ENCODE data around the gene OPRD1.
"Not testable (repeated sequence)": the region's sequence is repeated elsewhere in the genome, so short reads cannot be mapped to it uniquely, and the experiment has no call there.

OPRD1 gene

GRCh38 chr1:28803051-28803450, 8.9 kb upstream of the OPRD1 start:
- DNase-seq, result peak; percentile 48

- DNase-seq, result no peak
Observed at GRCh38 chr1:28803662-28804061, 8.3 kb upstream of the OPRD1 start.

DNA sequence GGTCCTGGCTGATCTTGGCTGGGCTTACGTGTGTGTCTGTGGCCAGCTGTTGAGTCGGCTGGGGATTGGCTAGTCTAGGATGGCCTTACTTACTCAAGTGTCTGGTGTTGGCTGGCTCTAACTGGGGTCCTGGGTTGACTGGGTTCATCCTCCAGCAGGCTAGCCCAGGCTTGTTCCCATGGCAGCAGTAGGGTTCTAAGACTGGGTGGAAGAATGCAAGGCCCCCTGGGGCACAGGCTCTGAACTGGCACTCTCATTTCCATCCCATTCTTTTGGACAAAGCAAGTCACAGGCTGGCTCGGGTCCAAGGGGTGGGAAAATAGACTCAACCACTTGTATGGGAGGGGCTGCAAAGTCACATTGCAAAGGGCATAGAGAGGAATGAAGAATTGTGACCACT, 7.9 kb upstream of the OPRD1 start:
- no peak for DNase-seq

DNA sequence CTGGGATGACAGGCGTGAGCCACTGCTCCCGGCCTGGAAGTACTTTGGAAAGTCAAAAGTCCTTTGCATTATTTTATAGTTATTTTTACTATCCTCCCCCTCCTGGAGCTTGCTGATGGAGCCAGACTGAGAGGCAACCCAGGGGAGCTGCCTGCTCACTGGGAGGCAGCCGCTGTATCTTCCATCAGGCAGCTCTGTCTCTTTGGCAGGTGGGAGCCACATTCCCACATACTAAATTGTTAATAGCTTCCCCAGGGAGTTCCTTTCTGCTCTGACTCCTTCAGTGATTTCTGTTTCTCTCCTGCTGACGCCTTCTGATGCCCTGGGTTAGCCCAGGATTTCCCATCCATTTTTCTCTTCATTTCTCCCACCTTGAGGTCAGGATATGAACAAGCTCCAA, 4.9 kb upstream of the OPRD1 start:
- no peak for DNase-seq

DNA sequence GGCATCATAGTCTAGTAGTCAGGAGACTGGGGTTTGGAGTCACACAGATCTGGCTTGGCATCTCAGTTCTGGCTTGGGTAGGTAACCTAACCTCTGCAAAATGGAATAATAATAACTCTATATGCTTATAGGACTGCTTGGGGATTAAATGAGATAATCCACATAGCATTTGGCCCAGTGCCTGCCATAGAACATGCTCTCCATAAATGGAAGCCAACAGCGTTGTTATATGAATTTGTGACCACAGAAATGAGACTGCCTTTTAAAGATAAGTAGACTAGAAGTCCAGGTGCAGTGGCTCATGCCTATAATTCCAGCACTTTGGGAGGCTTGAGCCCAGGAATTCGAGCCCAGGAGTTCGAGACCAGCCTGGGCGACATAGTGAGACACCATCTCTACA, 4.0 kb upstream of the OPRD1 start:
- no peak for DNase-seq

DNA sequence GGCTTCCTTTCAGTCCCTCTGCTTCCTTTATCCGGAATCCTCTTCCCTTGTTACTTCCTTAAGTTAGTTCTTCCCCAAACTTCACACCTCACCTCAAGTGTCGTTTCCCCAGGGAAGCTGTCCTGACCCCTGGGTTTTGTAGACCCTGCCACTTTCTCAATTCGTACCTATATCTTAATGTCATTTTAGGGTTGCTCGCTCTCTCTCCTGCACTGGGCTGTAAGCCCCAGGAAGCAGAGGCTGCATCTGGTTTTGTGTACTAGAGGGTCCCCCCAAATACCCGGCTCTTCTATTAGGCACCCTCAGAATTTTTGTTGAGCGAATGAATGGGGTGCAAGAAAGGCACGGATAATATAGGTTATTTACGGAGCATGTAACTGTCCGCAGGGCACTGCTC, 603 bp upstream of the OPRD1 start:
- no peak for DNase-seq

DNA sequence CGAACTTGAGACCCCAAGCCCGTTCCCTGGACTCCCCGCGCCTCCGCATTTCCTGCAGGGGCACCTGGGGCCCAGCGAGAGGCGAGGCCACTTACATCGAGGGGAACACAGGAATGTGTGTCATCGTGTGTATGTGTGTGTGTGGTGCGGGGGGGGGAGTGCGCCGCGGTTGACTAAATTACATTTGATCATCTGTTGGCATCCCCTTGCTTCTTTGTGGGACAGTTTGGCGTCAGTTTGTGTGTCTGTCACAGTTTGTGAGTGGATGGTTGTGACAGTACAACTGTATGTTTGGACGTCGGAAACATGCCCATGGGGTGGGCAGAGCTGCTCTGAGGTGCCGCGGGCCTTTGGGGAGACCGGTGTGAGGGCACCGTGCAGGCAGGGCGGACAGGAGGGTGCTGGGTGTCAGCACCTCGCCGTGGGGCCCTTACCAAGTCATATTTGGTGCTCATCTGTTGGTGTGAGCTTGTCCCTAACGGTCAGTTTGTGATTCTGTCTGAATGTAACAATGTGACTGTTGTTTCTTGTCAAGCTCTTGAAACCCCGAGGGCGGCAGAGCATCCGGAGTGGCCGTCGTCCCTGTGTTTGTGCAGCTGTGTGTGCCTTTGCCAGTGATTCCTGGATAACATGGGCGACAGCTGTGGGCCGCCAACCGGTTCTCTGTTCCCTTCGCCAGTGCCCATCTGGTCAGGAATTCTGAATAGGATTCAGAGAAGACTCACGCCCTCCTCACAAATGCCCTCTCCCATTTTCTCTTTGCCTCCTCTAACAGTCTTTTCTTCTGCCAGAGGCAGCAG, 899 bp downstream of the OPRD1 start:
- DNase-seq, result no peak

- peak; percentile 27 for DNase-seq
Observed at GRCh38 chr1:28813931-28814465, 2.0 kb downstream of the OPRD1 start.

- DNase-seq, result no peak
Observed at GRCh38 chr1:28815533-28816185, 3.7 kb downstream of the OPRD1 start.

- DNase-seq, result no peak
Observed at GRCh38 chr1:28817133-28817532, 5.2 kb downstream of the OPRD1 start.

DNA sequence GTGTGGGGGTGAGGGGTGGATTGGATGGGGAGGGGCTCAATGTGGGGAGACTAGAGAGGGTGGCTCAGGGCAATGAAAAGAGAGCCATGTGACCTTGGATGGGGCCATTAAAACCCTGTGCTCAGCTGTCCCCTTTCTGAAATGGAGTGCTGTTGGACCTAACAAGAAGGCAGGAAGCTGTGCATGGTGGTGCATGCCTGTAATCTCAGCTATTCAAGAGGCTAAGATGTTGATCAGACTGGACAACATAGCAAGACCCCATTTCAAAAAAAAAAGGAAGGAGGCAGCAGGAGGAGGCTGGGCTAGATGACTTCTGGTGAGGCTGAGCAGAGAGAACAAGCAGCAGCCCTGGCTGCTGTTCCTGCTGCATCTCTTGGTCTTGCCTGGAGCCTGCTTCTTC, 7.0 kb downstream of the OPRD1 start:
- no peak for DNase-seq

- DNase-seq, result peak; percentile 73
Observed at GRCh38 chr1:28822799-28823198, 10.8 kb downstream of the OPRD1 start.

GRCh38 chr1:28824061-28824460, 12.1 kb downstream of the OPRD1 start:
- DNase-seq, result peak; percentile 50

DNA sequence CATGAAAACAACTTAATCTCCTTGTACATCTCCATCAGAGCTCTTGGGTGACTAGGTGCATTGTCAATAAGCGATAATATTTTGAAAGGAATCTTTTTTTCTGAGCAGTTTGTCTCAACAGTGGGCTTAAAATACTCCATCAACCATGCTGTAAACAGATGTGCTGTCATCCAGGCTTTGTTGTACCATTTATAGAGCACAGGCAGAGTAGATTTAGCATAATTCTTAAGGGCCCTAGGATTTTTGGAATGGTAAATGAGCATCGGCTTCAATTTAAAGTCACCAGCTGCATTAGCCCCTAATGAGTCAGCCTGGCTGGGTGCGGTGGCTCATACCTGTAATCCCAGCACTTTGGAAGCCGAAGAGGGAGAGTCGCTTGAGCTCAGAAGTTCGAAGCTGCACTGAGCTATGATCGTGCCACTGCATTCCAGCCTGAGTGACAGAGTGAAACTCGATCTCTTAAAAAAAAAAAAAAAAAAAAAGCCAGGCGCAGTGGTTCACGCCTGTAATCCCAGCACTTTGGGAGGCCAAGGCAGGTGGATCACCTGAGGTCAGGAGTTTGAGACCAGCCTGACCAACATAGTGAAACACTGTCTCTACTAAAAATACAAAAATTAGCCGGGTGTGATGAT, 16.4 kb downstream of the OPRD1 start:
- DNase-seq, result not testable (repeated sequence)

- DNase-seq, result no peak
Observed at GRCh38 chr1:28830814-28831213, 18.8 kb downstream of the OPRD1 start.

DNA sequence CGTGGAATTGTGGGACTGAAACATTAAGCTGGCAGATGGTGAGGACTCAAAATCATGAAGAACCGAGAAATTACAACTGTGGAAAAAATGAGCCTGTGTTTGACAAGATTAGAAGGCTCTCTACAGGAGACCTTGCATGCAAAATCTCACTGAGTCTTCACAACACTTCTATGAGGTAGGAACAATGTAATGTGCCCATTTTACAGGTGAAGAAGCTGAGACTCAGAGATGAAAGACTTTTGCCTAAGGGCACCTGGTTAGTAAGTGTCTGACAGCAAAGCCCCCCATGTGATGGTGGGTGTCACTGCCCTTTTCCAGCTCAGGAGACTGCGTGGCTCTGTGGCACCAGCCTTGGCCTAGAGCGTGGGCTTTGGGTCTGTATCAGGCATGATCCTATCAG, 21.0 kb downstream of the OPRD1 start:
- no peak for DNase-seq

GRCh38 chr1:28833381-28833780, 21.4 kb downstream of the OPRD1 start:
- DNase-seq, result no peak

- DNase-seq, result no peak
Observed at GRCh38 chr1:28835237-28835650, 23.3 kb downstream of the OPRD1 start.

DNA sequence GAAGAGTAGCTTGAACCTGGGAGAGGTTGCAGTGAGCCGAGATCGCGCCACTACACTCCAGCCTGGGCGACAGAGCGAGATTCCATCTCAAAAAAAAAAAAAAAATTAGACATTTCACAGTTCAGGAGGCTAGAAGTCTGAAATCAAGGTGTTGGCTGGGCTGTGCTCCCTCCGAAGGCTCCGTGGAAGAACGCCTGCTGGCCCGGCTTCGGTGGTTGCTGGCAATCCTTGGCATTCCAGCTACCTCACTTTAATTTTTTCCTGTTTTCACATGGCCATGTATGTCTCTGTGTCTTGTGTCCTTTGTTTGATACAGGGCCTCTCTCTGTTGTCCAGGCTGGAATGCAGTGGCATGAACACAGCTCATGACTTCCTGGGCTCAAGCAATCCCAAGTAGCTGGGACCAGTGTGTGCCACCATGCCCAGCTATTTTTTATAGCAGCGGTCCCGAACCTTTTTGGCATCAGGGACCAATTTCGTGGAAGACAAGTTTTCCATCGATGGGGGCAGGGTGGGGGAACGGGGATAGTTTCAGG, 24.5 kb downstream of the OPRD1 start:
- no peak for DNase-seq

DNA sequence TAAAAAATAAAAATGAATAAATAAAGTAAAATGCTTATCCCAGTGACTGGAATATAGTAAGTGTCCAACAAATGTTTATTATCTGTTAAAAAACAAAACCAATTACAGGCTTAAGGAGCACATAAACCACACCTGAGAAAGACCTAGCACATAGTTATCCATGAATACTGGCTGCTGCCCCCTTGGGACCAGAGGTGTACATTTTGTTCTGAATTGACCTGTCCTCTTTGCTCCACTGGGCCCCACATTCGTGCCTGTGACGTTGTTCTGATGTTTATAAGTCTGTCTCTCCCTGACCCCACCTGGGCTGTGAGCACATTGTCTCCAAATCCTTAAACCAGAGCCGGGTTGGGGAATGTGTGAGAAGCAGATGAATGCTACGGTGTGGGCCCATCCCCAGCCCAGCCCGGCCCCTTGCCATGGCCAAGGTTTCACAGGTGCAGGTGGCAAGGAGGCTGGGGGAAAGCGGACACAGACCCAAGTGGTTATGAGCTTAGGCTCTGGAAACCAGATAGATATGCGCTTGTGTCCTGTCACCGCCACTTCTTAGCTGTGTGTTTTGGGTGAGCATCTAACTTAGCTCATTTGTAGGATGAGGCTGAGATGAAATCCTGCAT, 29.1 kb downstream of the OPRD1 start:
- no peak for DNase-seq

DNA sequence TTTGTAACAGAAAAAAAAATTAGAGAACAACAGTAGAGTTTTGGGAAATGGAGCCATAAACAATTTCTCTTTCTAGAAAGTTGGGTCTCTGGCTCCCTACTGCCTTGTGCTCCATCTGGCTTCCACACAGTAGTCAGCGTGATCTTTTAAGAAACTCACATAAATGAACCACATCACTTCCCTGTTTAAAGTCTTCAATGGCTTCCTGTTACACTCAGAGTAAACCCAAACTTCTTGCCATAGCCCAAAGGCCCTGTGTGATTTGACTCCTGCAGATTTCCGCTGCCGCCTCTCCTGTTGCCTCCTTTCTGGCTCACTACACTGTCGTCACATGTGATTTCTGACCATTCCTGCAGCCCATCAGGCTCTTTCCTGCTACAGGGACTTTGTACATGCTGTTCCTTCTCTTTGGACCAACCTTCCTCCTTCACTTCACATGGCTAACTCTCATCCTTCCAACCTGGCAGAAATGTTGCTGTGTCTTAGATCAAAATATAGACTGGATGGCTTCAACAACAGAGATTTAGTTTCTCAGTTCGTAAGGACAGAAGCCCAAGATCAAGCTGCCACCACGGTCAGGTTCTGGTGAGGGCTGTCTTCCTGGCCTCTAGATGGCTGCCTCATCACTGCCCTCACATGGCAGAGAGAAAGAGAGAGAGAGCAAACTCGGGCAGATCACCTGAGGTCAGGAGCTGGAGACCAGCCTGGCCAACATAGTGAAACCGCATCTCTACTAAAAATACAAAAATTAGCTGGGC, 34.0 kb downstream of the OPRD1 start:
- DNase-seq, result no peak

- not testable (repeated sequence) for DNase-seq
Observed at GRCh38 chr1:28847207-28847606, 35.2 kb downstream of the OPRD1 start.

Data from fibroblast of skin of right quadriceps (primary cell).